ENCODE results near the gene JAM3.
A peak's percentile ranks its signal among the peaks of the same experiment; 100 is the strongest.

JAM3 gene

DNA sequence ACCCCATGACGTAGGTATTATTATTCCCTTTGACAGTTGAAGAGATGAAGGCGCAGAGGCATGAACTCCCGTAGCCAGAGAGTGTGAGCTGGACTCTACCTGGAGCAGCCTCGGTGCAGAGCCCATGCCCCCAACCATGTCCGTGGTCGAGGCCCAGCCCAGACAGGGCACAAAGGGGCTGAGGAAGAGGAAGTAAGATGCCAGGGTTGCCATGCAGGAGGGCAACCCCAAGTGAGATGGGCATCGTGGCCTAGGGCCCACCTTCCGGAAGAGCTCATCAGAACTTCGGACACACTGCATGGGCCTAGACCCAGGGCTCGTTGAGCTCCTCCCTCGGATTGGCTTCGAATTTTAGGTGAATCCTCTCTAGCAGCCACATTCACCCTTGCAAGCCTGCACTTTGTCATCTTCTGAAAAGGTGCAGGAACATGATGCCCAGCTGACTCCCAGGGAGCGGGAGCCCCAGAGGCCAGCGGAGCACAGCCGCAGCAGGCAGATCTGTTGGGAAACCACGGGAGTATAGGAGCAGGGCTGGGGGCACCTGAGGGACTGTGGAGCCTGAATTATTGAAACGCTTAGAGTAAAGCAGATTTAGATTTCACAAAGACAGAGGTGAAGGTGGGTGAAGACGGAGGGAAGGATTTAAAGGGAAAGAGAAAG, 29.0 kb upstream of the JAM3 start:
- TF ChIP-seq, protein P1, sequence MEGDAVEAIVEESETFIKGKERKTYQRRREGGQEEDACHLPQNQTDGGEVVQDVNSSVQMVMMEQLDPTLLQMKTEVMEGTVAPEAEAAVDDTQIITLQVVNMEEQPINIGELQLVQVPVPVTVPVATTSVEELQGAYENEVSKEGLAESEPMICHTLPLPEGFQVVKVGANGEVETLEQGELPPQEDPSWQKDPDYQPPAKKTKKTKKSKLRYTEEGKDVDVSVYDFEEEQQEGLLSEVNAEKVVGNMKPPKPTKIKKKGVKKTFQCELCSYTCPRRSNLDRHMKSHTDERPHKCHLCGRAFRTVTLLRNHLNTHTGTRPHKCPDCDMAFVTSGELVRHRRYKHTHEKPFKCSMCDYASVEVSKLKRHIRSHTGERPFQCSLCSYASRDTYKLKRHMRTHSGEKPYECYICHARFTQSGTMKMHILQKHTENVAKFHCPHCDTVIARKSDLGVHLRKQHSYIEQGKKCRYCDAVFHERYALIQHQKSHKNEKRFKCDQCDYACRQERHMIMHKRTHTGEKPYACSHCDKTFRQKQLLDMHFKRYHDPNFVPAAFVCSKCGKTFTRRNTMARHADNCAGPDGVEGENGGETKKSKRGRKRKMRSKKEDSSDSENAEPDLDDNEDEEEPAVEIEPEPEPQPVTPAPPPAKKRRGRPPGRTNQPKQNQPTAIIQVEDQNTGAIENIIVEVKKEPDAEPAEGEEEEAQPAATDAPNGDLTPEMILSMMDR (conservative IDR thresholded peaks at IDR 0.05; ENCODE audit: low read depth, low read length) = no peak
- H3K4me3 ChIP-seq (ENCODE audit: low read depth, low read length) = no peak overlapping the region
- no peak for DNase-seq (ENCODE audit: low read depth)

DNA sequence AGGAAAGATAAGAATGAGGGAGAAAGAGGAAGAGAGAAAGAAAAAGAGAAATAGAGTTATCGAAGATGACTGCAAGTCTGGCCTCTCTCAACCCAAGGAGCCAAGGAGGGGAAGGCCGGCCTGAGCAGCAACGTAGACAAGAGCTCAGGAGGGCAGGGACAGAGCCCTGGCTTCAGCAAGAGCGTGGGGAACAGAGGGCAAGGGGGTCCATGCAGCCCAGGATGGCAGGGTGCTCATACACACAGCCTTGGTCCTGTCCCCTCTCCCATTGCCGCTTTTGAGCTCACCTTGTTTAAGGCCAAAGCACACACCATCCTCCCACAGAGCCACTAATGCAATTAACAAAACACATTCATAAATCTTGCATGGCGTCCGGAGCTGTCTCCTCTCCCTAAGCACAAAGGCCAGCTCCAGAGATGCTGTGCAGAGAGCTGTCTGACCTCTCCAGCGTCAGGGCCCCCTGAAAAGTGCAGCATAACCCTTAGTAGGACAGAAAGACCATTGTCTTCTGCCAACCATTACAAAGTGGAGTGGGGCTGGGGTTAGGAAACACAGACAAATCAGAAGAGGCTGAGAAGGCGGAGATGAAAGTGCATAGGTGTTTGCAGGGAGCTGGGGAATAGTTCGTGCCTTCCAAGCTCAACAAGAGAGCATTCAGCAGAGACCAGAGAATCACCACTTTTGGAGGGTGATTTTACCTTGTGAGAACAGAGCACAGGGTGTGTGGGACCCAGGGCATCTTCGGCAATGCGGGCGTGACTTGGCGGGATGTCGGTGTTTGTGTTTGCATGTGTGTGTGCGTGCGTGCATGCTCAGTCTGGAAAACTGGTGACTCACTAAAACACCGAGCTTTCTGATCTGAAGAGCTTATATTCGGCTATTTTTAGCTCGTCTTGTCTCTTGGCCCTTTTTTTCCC, 28.2 kb upstream of the JAM3 start:
- peak; percentile 35 for DNase-seq (ENCODE audit: low read depth)
- TF ChIP-seq, protein P1 (conservative IDR thresholded peaks at IDR 0.05; ENCODE audit: low read depth, low read length) = no peak

DNA sequence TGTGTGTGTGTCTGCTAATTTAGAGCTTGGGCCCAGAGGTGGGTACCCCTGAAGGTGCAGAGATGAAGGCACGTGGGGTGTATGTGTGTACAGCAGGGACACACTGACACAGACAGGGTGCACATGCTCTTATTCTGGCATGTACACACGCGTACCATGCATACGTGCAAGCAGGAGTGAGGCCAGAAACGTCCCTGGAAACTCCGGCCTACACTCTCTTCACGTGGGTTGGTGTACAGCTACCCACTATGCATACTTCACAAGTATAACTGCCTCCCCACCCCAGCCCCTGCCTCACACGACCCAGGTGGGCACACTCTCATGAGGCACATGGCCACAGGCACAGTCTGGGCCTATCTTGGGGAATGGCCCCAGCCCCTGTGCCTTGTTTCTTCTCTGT, 27.5 kb upstream of the JAM3 start:
- H3K4me3 ChIP-seq (ENCODE audit: low read depth, low read length) = no peak overlapping the region
- TF ChIP-seq, protein P1 (conservative IDR thresholded peaks at IDR 0.05; ENCODE audit: low read depth, low read length) = no peak
- no peak for DNase-seq (ENCODE audit: low read depth)

More for the DNA sequence above, 28.2 kb upstream of the JAM3 start:
- no peak overlapping the region for H3K4me3 ChIP-seq (ENCODE audit: low read depth, low read length)

- TF ChIP-seq, protein P1 (conservative IDR thresholded peaks at IDR 0.05; ENCODE audit: low read depth, low read length) = no peak
- no peak for DNase-seq (ENCODE audit: low read depth)
- H3K4me3 ChIP-seq (ENCODE audit: low read depth, low read length) = no peak overlapping the region
Measured at GRCh38 chr11:134041791-134042696, 26.8 kb upstream of the JAM3 start.

GRCh38 chr11:134043821-134044420, 25.0 kb upstream of the JAM3 start:
- H3K4me3 ChIP-seq (ENCODE audit: low read depth, low read length) = no peak overlapping the region
- no peak for DNase-seq (ENCODE audit: low read depth)
- TF ChIP-seq, protein P1 (conservative IDR thresholded peaks at IDR 0.05; ENCODE audit: low read depth, low read length) = no peak

DNA sequence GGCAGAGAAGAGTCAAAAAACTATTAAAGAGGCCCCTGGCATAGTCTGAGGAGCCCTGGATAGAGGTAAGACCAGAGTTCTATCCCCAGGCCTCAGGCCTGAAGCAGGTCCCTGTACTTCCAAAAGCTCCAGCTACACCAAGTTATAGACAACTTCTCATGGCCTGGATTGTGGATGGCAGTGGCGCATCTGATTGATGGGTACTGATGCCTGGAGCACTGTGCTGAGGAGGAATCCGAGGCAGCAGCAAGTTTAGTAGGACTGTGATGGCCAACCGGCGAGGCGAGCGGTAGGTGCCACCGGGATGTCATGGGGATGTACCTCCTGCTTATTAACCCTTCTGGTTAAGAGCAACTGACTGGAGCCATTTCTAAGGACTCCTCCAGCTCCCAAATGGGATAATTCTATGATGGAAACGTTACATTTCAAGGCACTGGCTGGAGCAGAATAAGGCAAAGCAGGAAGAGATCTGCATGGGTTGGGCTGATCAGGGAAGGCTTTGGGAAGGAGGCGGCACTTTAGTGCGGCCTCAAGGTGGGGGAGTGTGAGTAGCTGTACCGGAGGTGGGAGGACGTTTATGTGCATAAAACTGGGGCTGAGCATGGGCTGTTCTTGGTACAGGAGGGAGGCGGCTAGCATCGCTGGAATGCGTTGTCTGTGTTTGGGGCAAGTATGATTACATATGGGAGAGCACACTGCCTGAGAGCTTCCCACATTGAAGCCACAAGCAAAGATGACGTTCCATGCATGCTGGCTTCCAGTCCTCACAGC, 24.2 kb upstream of the JAM3 start:
- TF ChIP-seq, protein P1 (conservative IDR thresholded peaks at IDR 0.05; ENCODE audit: low read depth, low read length) = no peak
- DNase-seq (ENCODE audit: low read depth) = no peak

More for the DNA sequence above, 24.2 kb upstream of the JAM3 start:
- no peak overlapping the region for H3K4me3 ChIP-seq (ENCODE audit: low read depth, low read length)

Measured in choroid plexus epithelial cell (primary cell).